ENCODE measurements around the gene SLC16A8.

GRCh38 chr22:38125038-38125610 lies 41.1 kb upstream of the SLC16A8 start:
- TF ChIP-seq CTCF (IDR thresholded peaks at IDR 0.05) (no peak), POLR2AphosphoS5 (IDR thresholded peaks at IDR 0.05) (no peak), POLR2A (IDR thresholded peaks at IDR 0.05) (no peak), EP300 (IDR thresholded peaks at IDR 0.05) (no peak)

Data from gastroesophageal sphincter (tissue), 3 donors.